K562 (cell line): Measurements from ENCODE around the gene RGS6.

Experiments
- CTCF ChIP-seq, 3 experiments: IDR thresholded peaks in 2 of 3; conservative IDR thresholded peaks in 1 of 3; 2 replicates each; pipeline ENCODE4 v1.5.1; 2011 to 2012; ENCODE audit warnings: low read length in 3 of 3, mild to moderate bottlenecking in 3 of 3, control low read depth in 2 of 3, improper control_type of control experiment in 1 of 3, inconsistent platforms in 1 of 3, low read depth in 1 of 3, mixed read lengths in 1 of 3, moderate library complexity in 1 of 3; ENCODE audit not compliant: insufficient read depth in 2 of 3
- DMBX1 ChIP-seq: fragments of 250-450 bp; sonication (Bioruptor Pico); IDR thresholded peaks from 2 replicates; pipeline ENCODE4 v1.8.0; 2022; ENCODE audit warnings: inconsistent platforms, mild to moderate bottlenecking, moderate library complexity, borderline replicate concordance
- EGR1 ChIP-seq: fragments of 450-650 bp; conservative IDR thresholded peaks from 2 replicates; pipeline ENCODE4 v1.6.1; 2017; ENCODE audit warnings: mild to moderate bottlenecking
- GTF3C2 ChIP-seq: IDR thresholded peaks from 3 replicates; pipeline ENCODE4 v1.6.1; 2011; ENCODE audit warnings: borderline replicate concordance, mild to moderate bottlenecking, moderate library complexity; ENCODE audit not compliant: insufficient read length; ENCODE audit errors: extremely low read depth
- HDGF ChIP-seq: fragments of 450-650 bp; IDR thresholded peaks from 2 replicates; pipeline ENCODE4 v1.6.1; 2016
- IRF2 ChIP-seq: sonication (generic); formaldehyde crosslinking; IDR thresholded peaks from 2 replicates; pipeline ENCODE4 v1.8.1; 2022; ENCODE audit warnings: mild to moderate bottlenecking, missing genetic modification reagents
- MTA1 ChIP-seq: fragments of 450-650 bp; IDR thresholded peaks from 2 replicates; pipeline ENCODE4 v1.6.1; 2017; ENCODE audit warnings: borderline replicate concordance
- NFYB ChIP-seq: IDR thresholded peaks from 2 replicates; pipeline ENCODE4 v1.6.1; 2011; ENCODE audit warnings: mild to moderate bottlenecking, moderate library complexity; ENCODE audit not compliant: insufficient read length; ENCODE audit errors: extremely low read depth
- NR0B1 ChIP-seq: fragments of 450-650 bp; IDR thresholded peaks from one replicate; pipeline ENCODE4 v1.6.1; 2018; ENCODE audit warnings: mild to moderate bottlenecking, moderate library complexity; ENCODE audit not compliant: partially characterized antibody
- TAF1 ChIP-seq: IDR thresholded peaks from 2 replicates; pipeline ENCODE4 v1.6.1; 2011; ENCODE audit warnings: mild to moderate bottlenecking, low read length, moderate library complexity; ENCODE audit not compliant: insufficient read depth, control insufficient read depth, severe bottlenecking; ENCODE audit errors: extremely low read depth
- ZBTB33 ChIP-seq: sonication (generic); formaldehyde crosslinking; IDR thresholded peaks from 2 replicates; pipeline ENCODE4 v1.8.1; 2023; ENCODE audit warnings: mild to moderate bottlenecking, missing genetic modification reagents
- ZNF408 ChIP-seq: fragments of 250-450 bp; sonication (Bioruptor Pico); IDR thresholded peaks from 2 replicates; pipeline ENCODE4 v1.4.0; 2020; ENCODE audit warnings: low read depth, mild to moderate bottlenecking, moderate library complexity
- ZNF639 ChIP-seq, 2 experiments: fragments of 200-800 bp in 1 of 2; sonication (Bioruptor generic) in 1 of 2; sonication (generic) in 1 of 2; formaldehyde crosslinking in 1 of 2; IDR thresholded peaks in 1 of 2; conservative IDR thresholded peaks in 1 of 2; 2 replicates each; pipeline versions ENCODE4 v1.5.0 to v1.6.1; 2016 to 2020; ENCODE audit warnings: missing compliant biosample characterization in 1 of 2, missing genetic modification characterization in 1 of 2, missing genetic modification reagents in 1 of 2

- no peak for TF ChIP-seq IRF2 (CRISPR knock-in tag)
- TF ChIP-seq NFYB: no peak
- TF ChIP-seq MTA1: no peak
- no peak for TF ChIP-seq DMBX1 (CRISPR knock-in tag)
- no peak for TF ChIP-seq GTF3C2
- TF ChIP-seq CTCF (IDR thresholded peaks at IDR 0.05 in 2 of 3, conservative IDR thresholded peaks at IDR 0.05 in 1 of 3; ENCODE audit: insufficient read depth in 2 of 3, low read depth in 1 of 3, low read length in 3 of 3): no peak
- no peak for TF ChIP-seq TAF1
- TF ChIP-seq NR0B1: no peak
- no peak for TF ChIP-seq HDGF
- no peak for TF ChIP-seq ZNF408
- no peak for TF ChIP-seq ZBTB33 (CRISPR knock-in tag)
- no peak for TF ChIP-seq ZNF639 (CRISPR knock-in tag; conservative IDR thresholded peaks at IDR 0.05 in 1 of 2, IDR thresholded peaks at IDR 0.05 in 1 of 2)
- no peak for TF ChIP-seq EGR1
Observed at GRCh38 chr14:72480464-72481243, 548.4 kb downstream of the RGS6 start.
